HG02885 (cell line): ENCODE data around the gene BTRC.

ENCODE experiments used
- ATAC-seq: cut with Tn5 transposase; IDR thresholded peaks from one replicate; pipeline ENCODE4 v1.9.1; 2021; ENCODE audit warnings: mild to moderate bottlenecking; ENCODE audit not compliant: unreplicated experiment, poor library complexity

The BTRC gene

DNA sequence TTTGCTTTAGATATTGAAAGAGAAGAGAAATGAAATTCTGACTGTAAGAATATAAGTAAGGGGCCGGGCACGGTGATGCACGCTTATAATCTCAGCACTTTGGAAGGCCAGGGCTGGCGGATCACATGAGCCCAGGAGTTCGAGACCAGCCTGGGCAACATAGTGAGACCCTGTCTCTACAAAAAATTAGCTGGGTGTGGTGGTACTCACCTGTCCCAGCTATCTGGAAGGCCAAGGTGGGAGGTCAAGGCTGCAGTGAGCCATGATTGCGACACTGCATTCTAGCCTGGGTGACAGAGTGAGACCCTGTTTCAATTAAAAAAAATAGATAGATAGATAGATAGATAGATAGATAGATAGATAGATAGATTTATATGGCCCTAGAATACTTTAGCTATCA lies 82.3 kb downstream of the BTRC start:
- no peak for ATAC-seq

DNA sequence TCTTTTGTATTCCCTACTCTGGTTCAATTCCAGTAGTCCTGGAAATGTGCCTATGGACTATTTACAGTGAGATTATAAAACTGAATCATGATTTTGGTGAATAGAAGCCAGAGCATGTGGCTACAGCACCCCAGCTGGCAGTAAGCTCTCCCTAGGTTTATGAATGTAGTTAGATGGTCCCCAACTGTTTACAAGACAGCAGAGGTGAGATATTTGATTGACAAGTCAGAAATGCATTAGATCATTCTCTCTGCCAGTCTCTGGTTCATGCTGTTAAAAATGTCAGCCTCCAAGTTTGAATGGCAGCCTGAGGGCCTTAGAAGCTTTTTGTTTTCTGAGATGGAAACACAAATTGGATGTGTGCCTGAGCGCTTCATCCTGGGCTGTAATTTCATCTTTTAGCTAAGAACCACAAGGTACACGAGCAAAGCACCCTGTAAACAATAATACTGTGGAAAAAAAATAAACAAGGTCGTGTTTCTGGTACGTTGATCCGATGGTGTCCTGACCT lies 85.0 kb downstream of the BTRC start:
- ATAC-seq, result no peak

DNA sequence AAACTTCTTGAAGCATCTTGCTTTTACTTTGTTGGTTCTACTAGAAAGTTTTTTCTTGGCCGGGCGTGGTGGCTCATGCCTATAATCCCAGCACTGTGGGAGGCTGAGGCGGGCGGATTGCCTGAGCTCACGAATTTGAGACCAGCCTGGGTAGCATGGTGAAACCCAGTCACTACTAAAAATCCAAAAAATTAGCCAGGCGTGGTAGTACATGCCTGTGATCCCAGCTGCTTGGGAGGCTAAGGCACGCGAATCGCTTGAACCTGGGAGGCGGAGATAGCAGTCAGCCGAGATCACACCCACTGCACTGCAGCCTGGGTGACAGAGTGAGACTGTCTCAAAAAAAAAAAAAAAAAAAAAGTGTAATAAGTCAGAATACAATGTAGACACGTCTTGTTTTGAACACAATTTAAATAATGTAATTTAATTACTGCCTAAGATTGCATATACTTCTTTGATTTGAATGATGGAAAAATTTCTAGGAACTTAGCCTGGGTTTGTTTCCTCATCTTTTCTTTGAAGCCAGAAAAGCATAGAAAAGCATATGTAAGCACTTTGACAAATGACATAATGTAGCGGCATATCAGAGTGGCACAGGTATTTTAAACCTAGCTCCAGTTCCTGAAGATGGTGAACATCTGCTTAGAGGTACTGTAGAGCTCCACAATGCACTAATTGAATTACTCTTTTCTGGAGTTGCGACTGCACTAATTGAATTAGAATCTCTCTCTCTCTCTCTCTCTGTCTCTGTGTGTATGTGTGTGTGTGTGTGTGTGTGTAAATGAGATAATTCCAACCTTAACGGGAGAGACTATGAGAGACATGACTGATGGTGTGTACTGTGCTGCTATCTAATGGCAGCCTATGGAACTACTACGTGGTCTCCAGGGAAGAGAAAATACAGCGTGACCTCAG lies 87.8 kb downstream of the BTRC start:
- ATAC-seq, result peak; percentile 46

DNA sequence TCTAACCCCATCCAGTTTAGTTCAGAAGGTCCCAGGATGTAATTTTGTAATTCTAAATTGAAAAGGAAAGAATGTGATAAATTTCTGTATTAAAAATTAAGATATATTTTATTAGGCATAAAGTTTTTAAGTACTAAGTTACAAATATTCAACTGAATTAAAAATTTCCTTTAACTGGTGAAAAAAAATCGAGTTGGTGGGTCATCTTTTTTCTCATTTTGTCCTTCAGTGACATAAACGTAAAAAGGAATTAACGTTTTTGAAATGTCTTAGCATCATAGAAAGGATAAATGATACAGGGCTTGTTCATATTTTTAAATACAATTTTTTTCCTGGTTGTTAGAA lies 88.5 kb downstream of the BTRC start:
- no peak for ATAC-seq

DNA sequence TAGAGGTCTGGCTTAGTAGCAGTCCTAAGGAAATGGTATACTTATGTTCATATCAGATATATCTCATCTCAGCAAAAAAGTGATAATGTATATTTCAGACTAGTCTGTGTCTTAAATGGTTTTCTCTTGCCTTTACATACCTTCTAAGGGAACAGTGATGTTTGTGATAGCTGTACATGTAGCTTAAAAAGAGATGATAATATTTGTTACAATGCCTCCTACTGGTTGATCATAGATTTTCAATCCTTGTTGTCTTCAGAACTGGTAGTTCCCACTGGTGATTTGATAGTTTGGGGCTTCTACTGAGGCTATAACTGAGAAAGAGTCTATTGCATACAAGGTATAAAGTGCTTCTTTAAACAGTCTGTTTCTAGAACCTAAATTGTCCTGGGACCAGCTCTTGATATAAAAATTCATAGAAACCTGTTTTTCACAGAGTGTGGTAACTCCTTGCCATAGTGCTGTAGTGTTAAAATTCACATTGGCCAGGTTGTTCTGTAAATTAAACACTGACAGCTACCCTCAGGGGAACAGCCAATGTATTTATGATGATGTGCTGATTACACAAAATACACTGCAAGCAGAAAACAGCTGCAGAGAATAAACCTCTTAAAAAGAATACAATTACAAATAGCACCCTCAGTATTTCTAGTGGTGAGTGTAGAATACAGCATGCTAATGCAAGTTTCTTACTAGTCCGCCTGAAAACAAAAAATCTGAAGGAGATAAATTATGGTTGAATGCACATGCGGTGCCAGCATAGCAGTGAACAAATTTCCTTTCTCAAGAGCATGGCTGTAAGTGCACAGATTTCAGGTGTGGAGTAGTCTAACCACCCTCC lies 90.3 kb downstream of the BTRC start:
- ATAC-seq, result no peak

DNA sequence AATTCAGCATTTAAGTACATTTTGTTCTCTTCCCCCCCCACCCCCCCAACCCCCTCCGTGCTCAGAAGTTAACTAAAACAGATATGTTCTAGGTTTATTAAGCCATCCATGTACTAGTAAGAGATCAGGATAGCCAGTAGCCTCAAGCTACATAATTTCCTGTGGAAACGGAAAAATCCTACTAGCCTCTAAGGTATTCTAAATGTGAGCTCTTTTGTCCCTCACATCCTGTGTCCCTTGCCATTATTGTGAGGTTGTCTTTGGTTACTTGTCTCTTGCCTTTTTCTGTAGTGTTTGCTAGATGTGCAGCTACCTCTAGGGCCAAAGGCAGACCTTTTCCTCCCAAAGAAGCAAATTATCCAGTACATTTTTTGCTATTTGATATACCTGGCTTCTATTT lies 92.1 kb downstream of the BTRC start:
- ATAC-seq, result no peak

DNA sequence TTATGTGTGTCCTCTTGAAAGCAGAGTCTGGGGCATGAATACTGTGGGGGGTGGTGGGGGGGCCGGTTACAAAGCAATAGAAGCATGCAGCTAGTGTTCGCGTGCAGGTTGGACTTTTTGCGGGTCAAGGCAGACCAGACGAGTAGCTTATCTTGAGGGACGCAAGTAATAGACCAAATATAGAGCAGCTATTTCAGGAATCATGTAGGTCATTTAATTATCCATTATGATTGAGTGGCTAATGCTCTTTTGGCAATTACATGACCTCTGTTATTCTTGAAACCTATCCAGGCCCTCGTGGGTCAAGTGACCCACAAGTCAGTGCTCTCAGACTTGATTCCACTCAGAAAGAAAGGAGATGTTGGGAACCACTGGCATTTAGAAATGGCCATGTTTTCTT lies 93.0 kb downstream of the BTRC start:
- ATAC-seq, result no peak

DNA sequence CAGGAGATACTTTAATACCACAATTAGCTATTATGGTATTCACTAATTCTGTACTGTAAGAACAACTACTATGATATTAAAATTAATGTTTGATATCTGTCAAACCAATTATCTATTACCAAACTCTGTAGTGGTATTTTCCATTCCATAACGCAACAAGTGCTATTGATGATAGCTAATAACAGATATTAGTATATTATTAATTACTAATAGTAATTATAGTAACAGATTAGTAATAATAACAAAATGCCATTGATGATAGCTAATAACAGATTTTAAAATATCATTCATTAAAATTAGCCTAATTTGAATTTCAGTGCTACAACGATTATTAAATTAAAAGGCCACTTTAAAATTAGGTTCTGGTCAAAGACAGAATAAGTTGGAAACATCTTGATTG lies 93.5 kb downstream of the BTRC start:
- no peak for ATAC-seq

DNA sequence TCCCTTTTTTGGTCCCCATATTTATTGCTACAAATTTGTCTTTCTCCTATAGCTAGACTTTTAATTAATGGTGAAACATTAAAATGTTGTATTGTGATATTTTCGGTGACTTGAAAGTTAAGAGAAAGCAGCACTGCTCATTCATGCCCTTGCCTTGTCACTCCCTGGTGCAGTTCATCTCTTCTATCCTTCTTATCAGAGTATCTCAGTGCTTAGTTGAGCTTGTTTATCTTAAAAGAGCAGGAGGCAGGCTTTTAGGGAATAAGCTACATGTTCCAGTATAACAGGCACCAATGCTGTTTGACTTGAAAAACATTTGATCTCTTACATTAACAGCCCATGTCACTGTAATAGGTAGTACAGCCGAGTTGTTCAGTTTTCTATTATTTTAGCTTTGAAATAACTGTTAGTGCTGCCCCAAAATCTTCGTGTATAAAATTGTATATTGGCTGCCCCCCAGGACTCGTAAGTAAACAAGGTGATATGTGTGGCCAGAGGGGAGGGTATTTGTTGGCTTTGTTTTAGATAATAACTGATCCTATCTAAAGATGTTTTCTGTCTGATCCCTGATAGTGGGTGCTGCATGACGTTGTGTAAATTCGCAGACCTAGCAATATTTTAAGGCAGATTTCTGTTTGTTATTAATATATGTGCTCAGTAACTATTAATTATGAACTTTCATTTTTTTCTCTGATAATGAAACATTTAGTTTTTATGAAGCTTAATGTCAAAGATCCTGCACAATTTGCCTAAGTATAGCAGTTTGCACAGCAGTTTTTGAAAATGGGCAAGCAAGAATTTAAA lies 96.5 kb downstream of the BTRC start:
- ATAC-seq, result no peak

DNA sequence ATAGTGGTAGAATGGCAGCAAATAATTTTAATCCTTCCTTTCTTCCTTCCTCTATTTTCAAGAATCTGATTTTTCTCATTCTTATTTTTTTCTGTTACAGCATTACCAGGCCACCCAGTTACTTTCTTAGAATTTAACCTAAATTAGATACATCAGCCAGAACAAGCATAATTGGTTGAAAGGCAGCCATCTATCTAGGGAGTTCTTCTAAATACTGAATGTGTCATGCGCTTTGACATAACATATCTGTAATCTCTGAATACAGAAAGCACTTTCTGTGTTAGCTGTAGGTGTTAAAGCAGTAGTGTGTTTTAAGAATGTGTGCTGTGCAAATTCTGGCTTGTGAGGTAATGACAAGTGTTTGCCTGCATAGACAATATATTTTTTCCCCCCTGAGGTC lies 97.3 kb downstream of the BTRC start:
- no peak for ATAC-seq

DNA sequence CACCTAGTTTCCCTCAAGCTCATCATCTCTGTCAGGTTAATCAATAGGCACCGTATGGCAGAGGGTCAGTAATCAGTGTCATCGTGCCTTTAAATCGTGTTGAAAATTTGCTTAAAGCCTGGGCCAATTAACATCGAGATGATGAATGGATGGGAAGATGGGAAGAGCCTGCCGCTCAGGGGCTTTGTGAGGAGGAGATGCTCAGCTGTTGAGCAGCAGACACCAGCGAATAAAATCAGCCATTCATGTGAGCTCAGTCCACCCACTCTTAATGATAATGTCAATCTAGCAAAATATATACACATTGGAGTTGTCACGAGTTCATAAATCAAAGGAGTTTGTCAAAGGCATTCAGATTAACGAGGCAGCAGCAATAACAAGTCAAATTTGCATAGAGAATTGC lies 97.7 kb downstream of the BTRC start:
- ATAC-seq, result no peak

DNA sequence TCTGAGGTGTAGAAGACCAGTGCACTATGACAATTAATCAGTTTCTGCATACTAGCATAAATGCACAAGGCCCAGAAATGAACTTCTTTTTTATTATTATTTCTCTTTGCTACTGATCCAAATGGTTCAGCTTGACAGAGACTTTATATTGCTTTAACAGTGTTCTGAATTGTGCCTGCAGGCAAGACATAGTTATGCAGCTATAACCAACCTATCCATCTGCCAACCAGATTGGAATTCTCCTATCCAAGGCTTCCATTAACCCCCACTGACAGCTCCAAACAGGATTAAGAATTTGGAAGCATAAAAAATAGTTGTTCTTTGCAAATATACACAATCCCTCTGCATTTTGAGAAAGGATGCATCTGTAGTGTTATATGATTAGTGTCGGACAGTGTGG lies 98.2 kb downstream of the BTRC start:
- no peak for ATAC-seq

DNA sequence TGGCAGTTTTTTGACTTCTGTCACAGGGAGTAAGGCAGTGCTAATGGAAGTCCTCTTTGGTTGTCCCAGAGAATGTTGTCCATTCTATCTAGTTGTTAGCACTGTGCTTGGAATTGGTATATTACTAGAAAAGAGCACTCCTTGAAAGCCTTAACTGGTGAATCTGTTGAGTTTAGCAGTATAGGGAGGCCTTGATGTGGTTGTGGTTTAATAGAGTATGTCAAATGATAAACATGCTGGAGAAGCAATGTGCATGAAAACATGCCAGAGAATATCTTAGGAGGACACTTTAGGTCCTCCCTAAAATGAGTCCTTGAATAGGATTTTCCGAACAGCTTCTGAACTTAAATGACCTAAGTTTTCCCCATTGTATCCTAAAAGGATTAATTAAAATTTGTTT lies 98.6 kb downstream of the BTRC start:
- ATAC-seq, result no peak

DNA sequence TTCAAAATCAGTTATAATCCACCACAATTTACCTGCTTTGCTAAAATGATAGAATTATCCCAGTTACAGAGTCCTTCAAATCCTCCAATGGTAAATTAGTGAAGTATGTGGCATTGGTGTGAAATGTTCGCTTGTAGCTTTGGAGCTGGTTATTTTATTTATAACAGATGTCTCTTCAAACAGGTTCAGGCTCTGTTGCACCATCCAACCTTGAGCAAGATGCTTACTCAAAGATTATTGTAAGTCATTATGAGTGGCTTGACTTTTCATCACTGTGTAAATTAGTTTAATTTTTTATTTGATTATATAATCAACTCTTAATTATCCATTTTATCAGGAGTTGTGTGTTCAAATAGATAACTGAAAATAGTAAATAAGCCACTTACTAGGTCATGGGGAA lies 99.4 kb downstream of the BTRC start:
- no peak for ATAC-seq

DNA sequence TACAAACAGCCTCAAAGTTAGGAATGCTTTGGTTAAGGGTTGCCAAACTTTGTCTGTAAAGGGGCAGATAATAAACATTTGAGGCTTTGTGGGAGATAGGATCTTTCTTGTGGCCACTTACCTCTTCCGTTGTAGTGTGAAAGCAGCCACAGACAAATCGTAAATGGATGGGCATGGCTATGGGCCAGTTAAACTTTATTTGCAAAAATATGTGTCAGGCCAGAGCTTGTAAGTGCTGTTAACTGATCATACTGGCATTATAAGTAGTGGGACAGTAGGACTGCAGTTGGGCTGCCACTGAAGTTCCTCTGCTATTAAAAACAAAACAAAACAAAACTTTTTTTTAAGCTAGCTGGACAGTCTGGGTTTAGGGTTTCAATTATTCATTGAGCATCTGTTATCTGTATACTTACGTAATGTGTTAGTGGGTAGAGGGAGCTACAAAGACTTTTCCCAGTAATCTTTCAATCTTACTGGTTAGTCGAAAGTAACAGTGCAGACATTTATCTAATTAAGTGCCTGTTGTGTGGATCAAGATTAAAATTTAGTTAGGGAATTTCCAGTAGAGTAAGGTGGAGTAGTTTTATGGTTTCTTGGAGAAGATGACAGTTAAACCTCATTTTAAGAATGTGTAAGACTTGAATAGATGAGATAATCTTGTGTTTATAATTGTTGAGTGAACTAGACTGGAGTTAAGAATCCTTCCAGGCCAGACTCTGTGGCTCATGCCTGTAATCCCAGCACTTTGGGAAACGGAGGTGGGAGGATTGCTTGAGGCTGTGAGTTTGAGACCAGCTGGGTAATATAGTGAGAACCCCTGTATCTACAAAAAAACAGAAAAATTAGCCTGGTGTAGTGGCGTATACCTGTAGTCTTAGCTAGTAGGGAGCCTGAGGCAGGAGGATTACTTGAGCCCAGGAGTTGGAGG lies 100.1 kb downstream of the BTRC start:
- ATAC-seq, result no peak

DNA sequence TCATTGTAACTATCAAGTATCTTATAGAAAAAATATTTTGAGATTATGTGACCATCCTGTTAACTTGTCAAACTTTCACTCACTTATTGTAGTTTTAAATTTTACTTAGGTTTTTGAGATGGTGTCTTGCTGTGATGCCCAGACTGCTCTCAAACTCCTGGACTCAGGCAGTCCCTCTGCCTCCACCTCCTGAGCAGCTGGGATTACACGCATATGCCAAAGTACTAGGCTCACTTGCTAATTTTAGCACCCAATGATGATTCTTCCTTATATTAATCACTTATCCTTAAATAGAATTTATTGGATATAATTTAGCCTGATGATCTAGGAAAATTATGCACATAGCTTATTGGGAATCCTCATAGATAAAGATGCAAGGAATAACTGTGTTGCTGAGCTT lies 104.9 kb downstream of the BTRC start:
- no peak for ATAC-seq

DNA sequence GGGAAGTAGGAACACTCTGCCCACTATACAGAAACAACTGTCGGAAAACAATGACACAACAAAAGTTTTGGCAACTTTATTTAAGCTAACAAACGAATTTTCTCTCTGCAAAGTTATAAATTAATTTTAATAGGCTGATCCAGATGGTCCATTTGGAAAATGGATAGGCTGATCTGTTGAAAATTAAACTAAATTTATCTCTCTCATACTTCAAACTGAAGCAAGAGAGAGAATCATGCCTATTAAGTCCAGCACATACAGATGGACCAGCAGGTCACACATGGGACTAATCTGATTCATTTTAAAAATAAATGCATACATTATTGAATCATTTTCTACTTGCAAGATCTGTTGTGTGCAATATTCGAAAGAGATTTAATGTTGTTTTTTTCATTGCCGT lies 110.1 kb downstream of the BTRC start:
- ATAC-seq, result no peak

DNA sequence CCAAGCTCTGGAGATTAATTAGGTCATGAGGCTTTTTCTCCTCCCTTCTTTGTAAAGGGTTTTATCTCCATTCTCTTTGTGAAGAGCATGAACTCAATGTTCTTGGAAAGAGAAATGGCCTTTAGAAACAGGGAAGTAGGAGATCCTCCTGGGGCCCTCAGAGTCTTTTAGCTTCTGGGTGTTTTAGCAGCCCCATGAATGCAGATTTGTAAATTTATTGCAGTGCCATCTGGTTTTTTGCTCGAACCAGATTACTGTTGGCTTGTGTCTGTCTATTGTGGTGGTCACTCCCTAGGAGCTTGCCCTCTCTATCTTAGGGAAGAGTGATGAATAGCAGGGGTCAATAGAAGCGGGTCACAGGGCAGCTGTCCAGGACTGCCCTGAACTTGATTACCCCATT lies 110.6 kb downstream of the BTRC start:
- no peak for ATAC-seq

DNA sequence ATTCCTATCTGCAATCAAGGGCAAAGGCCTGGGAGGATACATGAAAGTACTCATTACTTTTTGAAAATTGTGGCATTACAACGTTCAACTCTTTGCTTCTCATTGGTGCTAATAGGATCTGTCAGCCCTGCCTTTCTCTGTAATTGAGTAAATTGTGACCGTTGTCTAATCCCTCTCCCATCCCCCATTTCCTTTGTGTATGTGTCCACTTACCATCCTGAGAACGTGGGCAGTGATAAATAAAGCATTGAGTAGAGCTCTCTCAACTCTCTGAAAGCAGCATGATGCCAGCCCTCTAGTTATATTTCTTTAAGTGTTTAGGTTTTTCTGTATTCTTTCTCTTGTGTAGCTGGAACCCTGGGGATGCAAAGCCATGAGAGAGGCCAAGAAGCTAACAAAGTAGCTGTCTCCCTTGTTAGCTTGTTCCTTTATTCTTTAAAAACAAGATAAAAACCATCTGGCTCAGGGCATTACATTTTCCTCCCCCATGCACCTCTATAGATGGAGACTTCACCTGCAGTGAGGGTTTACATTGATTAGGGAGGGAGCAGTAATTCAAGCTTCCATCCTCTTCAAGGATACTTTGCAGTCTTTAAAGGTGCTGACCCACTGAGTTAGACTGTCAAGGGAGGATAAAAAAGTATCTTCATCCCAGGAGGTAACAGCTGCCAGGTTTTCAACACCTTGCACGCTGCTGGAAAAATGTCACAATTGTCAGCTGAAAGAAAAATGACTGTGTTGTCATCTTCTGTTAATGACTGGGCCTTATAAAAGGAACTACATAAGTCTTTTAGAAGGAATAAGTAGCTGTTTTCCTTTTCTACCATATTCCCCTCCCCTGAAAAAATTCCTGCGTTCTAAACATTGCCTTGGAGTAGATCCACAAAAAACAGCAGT lies 112.3 kb downstream of the BTRC start:
- no peak for ATAC-seq
